Ovary (tissue), 9 donors: Measurements from ENCODE around the gene DDX46. TPM values are rescaled to one million over a fixed set of nuclear protein-coding genes. Genes with fewer than 3 reads are reported as not detected.

ENCODE experiments used
- DNase-seq, 5 donors: peaks; one replicate each; pipeline ENCODE4 v3.0.0-alpha.2; 2019 to 2020
- H3K27ac ChIP-seq, 2 donors: fragments of 200-600 bp; one replicate each; pipeline versions ENCODE4 v1.5.1 to v1.8.0; 2019 to 2022
- H3K27me3 ChIP-seq: fragments of 200-600 bp; one replicate; pipeline ENCODE4 v1.8.0; 2022
- H3K36me3 ChIP-seq: fragments of 200-600 bp; sonication (generic); one replicate; pipeline ENCODE4 v1.5.1; 2019
- H3K4me1 ChIP-seq: one replicate; pipeline ENCODE4 v1.8.1; 2013; ENCODE audit warnings: mild to moderate bottlenecking, moderate library complexity; ENCODE audit not compliant: insufficient read depth
- H3K4me3 ChIP-seq: fragments of 200-600 bp; sonication (generic); one replicate; pipeline ENCODE4 v1.5.1; 2017
- H3K9me3 ChIP-seq, 2 donors: fragments of 200-600 bp in 1 of 2; sonication (generic) in 1 of 2; one replicate each; pipeline versions ENCODE4 v1.5.1 to v1.8.1; 2013 to 2019; ENCODE audit warnings: mild to moderate bottlenecking in 1 of 2, moderate library complexity in 1 of 2
- CTCF ChIP-seq, 3 donors: fragments of 450-650 bp in 2 of 3; fragments of 200-600 bp in 1 of 3; IDR thresholded peaks; one replicate each; pipeline versions ENCODE4 v1.5.1 to v1.8.0; 2016 to 2022; ENCODE audit warnings: antibody characterized with exemption in 3 of 3, mild to moderate bottlenecking in 1 of 3
- EP300 ChIP-seq: sonication (generic); formaldehyde crosslinking; IDR thresholded peaks from one replicate; pipeline ENCODE4 v1.6.1; 2017; ENCODE audit warnings: antibody characterized with exemption
- POLR2A ChIP-seq: fragments of 450-650 bp; IDR thresholded peaks from one replicate; pipeline ENCODE4 v1.6.1; 2017; ENCODE audit warnings: antibody characterized with exemption, mild to moderate bottlenecking, moderate library complexity
- WGBS, 3 donors: extraction: QIAGEN DNeasy Blood & Tissue Kit in 1 of 3; methylation state at CpG; one replicate each; pipeline versions ENCODE4 v1.1.5 to v1.1.7; 2013 to 2017; 5-methylcytosine and 5-hydroxymethylcytosine counted together
- intact Hi-C, 4 donors: fragments of 100-400 bp; cut with DNase I; formaldehyde crosslinking; loops; one replicate each; pipeline versions ENCODE4 v1.11.0 to v1.15.1; 2022 to 2023
- polyA plus RNA-seq, 2 donors: library from polyadenylated mRNA; stranded (reverse); fragments of 200-250 nt in 1 of 2; fragments of 350-450 nt in 1 of 2; fragmentation: Illumina TruSeq in 1 of 2; extraction: RNeasy Lipid Tissue Mini Kit (QIAGEN cat#74804) in 1 of 2; gene quantifications; one replicate each; pipeline ENCODE4 v1.2.3, GENCODE V29; 2013 to 2014
- small RNA-seq: library from RNA; depleted of rRNA; stranded (forward); fragments of <200 nt; gene quantifications from one replicate; pipeline ENCODE3, GENCODE V24; 2016
- total RNA-seq, 7 donors: library from RNA; depleted of rRNA in 2 of 7; stranded (reverse); fragments of >200 nt in 2 of 7; fragmentation: NEBNext Ultra II Directional in 3 of 7; extraction: Animal tissue kit (Norgen Biotek cat#: 25700) in 3 of 7; gene quantifications; one replicate each; pipeline versions ENCODE4 v1.1.0 to v1.2.4, GENCODE V29; 2016 to 2023
- donor health status: DM: no; HTN: no; CAD: no; lungs with moderate emphysema.
- donor health status: DM: no; HTN: no; CAD: no.
- donor health status: Bipolar disorder and iron deficiency.
- donor health status: DM: yes; HTN: yes; CAD: no.
- donor health status: DM: no; HTN: no; CAD: no.
- donor health status: DM: yes; HTN: yes; CAD: no.

DDX46 gene
- total and polyA plus RNA-seq, 9 donors, result 17.8 to 54.7 (median 40.2) TPM

GRCh38 chr5:134873987-134874830 is 115.6 kb downstream of the DDX46 start, which contains the start of gene TXNDC15:
Gene TXNDC15 (plus strand): TSS chr5:134874371. CDS start chr5:134874428, 57 bp downstream.
- intact Hi-C loops, result no loop called here
- TF ChIP-seq POLR2A (peak; percentile 45), EP300 (no peak)
- peak within 1 kb of the TSS; percentile 83 to 87 for H3K27ac ChIP-seq

GRCh38 chr5:134874831-134875655 is 116.5 kb downstream of the DDX46 start:
- DNase-seq, result peak; percentile 51 to 63 (median 58)
- no peak for TF ChIP-seq POLR2A
- peak overlapping the region; percentile 83 to 87 for H3K27ac ChIP-seq
- no peaks in the 10 kb centered on the region for H3K36me3 ChIP-seq
- peak overlapping the region; percentile 75 for H3K4me3 ChIP-seq
- intact Hi-C loops, result no loop called here
- H3K27me3 ChIP-seq, result no peaks in the 10 kb centered on the region
- no peaks in the 10 kb centered on the region for H3K9me3 ChIP-seq
- WGBS, 3 donors, result 1 to 3% (median 2%) methylated on average over 20 of the region's 20 CpGs
- H3K4me1 ChIP-seq, result peaks cover 6% of the 10 kb centered on the region

More at GRCh38 chr5:134873987-134874830, 115.6 kb downstream of the DDX46 start, which contains the start of gene TXNDC15:
- Histone ChIP-seq H3K36me3 (no peaks in the 10 kb centered on the region), H3K9me3 (no peaks in the 10 kb centered on the region), H3K27me3 (no peaks in the 10 kb centered on the region), H3K4me1 (peaks cover 6% of the 10 kb centered on the region), H3K4me3 (peak within 1 kb of the TSS; percentile 75)
- DNase-seq, result peak; percentile 81 to 92 (median 87)
- 2 to 3% (median 3%) methylated on average over 56 to 79 of the region's 79 CpGs for WGBS, 3 donors

DNA sequence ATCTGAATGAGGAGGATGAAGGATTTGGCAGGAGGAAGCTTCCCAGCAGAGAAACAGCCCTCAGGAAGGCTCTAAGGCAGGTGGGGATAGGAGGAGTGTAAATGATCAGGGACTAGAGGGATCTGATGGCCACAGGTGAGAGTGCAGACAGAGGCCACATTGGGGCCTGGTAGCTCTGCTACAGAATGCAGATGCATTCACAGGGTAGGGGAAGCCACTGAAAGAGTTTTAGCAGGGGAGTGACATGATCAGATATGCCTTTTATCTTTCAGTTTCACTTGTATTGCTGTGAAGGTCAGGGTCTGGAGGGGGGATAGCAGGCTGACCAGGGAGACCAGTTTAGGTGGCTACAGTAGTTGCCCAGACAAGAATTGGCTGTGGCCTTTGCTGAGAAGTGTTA is 118.6 kb downstream of the DDX46 start:
- no peak overlapping the region for H3K4me3 ChIP-seq
- intact Hi-C loops, result no loop called here
- H3K4me1 ChIP-seq, result peaks cover 6% of the 10 kb centered on the region
- no peaks in the 10 kb centered on the region for H3K36me3 ChIP-seq
- DNase-seq, result no peak
- no peak overlapping the region for H3K27ac ChIP-seq
- H3K9me3 ChIP-seq, result no peaks in the 10 kb centered on the region
- TF ChIP-seq CTCF (IDR thresholded peaks at IDR 0.05), result no peak
- H3K27me3 ChIP-seq, result no peaks in the 10 kb centered on the region

DNA sequence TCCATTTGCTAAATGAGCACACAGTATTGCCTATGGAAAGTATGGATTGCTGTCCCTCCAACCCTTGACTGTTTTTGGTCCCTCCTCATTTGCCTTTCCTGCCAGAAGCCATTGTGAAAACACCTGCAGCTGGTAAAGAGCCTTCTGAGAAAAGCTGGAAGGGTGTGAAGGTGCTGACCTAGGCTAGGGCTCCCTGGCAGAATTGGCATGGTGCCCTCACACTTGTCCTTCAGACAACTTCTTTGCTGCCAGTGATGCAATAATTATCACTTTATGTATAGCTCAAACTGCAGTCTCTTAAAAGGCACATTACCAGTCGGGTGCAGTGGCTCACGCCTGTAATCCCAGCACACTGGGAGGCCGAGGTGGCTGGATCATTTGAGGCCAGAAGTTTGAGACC is 119.8 kb downstream of the DDX46 start:
- Histone ChIP-seq H3K4me1 (peaks cover 6% of the 10 kb centered on the region), H3K36me3 (no peaks in the 10 kb centered on the region), H3K4me3 (no peak overlapping the region), H3K9me3 (no peaks in the 10 kb centered on the region), H3K27me3 (no peaks in the 10 kb centered on the region), H3K27ac (no peak overlapping the region)
- DNase-seq, result no peak
- no peak for TF ChIP-seq POLR2A
- no peak for TF ChIP-seq EP300
- TF ChIP-seq CTCF (IDR thresholded peaks at IDR 0.05), result no peak
- intact Hi-C loops, result no loop called here
- 88 to 95% (median 92%) methylated on average over 3 of the region's 3 CpGs for WGBS, 3 donors

DNA sequence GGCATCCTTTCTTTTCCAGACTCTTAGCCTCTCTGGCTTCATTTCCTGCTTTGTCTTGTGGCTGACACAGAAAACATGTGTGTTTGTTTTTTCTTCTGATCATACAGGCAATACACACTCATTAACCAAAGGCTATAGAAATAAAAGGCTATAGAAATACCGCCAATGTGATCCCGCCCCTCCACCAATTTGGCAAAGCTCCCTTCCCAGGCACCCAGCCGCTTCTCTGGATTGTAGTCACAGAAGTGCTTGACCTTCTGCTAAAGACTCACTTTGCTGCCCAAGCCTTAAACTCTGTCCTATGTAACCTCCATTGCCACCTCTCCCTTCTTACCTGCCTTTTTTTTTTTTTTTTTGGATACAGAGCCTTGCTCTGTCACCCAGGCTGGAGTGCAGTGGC is 120.9 kb downstream of the DDX46 start:
- intact Hi-C loops, result no loop called here
- Histone ChIP-seq H3K4me3 (no peak overlapping the region), H3K27me3 (no peaks in the 10 kb centered on the region), H3K9me3 (no peaks in the 10 kb centered on the region), H3K4me1 (peaks cover 6% of the 10 kb centered on the region), H3K27ac (no peak overlapping the region), H3K36me3 (no peaks in the 10 kb centered on the region)
- 84 to 91% (median 89%) methylated on average over 3 of the region's 3 CpGs for WGBS, 3 donors
- no peak for TF ChIP-seq CTCF (IDR thresholded peaks at IDR 0.05)
- TF ChIP-seq POLR2A, result no peak
- TF ChIP-seq EP300, result no peak
- no peak for DNase-seq

Small RNA genes lying within 50 kb of the gene (small RNA-seq; reads per million reads assigned to genes)
- gene RNU6-757P, result not detected

Other genes with a start within 250 kb of the DDX46 start
- gene JADE2, start 233.1 kb upstream of the DDX46 start, total RNA-seq, result 10 to 100 TPM; 31.4 to 82.9 (median 74.9) TPM
- 10 to 100 TPM; 23.2 to 28.1 TPM for gene JADE2, start 233.1 kb upstream of the DDX46 start, polyA plus RNA-seq
- 10 to 100 TPM; 19.0 to 56.3 (median 41.8) TPM for gene SAR1B, start 126.0 kb upstream of the DDX46 start, total RNA-seq
- 10 to 100 TPM; 10.5 to 31.3 TPM for gene SAR1B, start 126.0 kb upstream of the DDX46 start, polyA plus RNA-seq
- 10 to 100 TPM; 11.2 to 22.3 (median 17.5) TPM for gene SEC24A, start 110.0 kb upstream of the DDX46 start, total RNA-seq
- gene SEC24A, start 110.0 kb upstream of the DDX46 start, polyA plus RNA-seq, result 10 to 100 TPM in 1 of 2 donors, 1 to 10 TPM in 1; 5.0 to 11.6 TPM
- gene CAMLG, start 20.2 kb upstream of the DDX46 start, total RNA-seq, result 10 to 100 TPM; 40.6 to 78.5 (median 65.3) TPM
- gene CAMLG, start 20.2 kb upstream of the DDX46 start, polyA plus RNA-seq, result 10 to 100 TPM; 84.6 to 91.9 TPM
- 10 to 100 TPM; 34.5 to 46.8 (median 36.8) TPM for gene C5orf24, start 87.2 kb downstream of the DDX46 start, total RNA-seq
- 10 to 100 TPM; 20.0 to 34.1 TPM for gene C5orf24, start 87.2 kb downstream of the DDX46 start, polyA plus RNA-seq
- 10 to 100 TPM; 55.3 to 75.0 (median 70.9) TPM for gene TXNDC15, start 115.6 kb downstream of the DDX46 start, total RNA-seq
- gene TXNDC15, start 115.6 kb downstream of the DDX46 start, polyA plus RNA-seq, result 100 to 1,000 TPM in 1 of 2 donors, 10 to 100 TPM in 1; 77.9 to 150 TPM
- 10 to 100 TPM in 3 of 7 donors, 1 to 10 TPM in 4; 5.7 to 13.1 (median 9.5) TPM for gene PCBD2, start 146.4 kb downstream of the DDX46 start, total RNA-seq
- gene PCBD2, start 146.4 kb downstream of the DDX46 start, polyA plus RNA-seq, result 1 to 10 TPM; 4.5 to 8.2 TPM
- under 1 TPM; 0.36 to 0.85 (median 0.63) TPM for gene CATSPER3, start 209.1 kb downstream of the DDX46 start, total RNA-seq
- gene CATSPER3, start 209.1 kb downstream of the DDX46 start, polyA plus RNA-seq, result under 1 TPM; 0.45 to 0.57 TPM